ENCODE results near the gene WFS1.

WFS1 gene

DNA sequence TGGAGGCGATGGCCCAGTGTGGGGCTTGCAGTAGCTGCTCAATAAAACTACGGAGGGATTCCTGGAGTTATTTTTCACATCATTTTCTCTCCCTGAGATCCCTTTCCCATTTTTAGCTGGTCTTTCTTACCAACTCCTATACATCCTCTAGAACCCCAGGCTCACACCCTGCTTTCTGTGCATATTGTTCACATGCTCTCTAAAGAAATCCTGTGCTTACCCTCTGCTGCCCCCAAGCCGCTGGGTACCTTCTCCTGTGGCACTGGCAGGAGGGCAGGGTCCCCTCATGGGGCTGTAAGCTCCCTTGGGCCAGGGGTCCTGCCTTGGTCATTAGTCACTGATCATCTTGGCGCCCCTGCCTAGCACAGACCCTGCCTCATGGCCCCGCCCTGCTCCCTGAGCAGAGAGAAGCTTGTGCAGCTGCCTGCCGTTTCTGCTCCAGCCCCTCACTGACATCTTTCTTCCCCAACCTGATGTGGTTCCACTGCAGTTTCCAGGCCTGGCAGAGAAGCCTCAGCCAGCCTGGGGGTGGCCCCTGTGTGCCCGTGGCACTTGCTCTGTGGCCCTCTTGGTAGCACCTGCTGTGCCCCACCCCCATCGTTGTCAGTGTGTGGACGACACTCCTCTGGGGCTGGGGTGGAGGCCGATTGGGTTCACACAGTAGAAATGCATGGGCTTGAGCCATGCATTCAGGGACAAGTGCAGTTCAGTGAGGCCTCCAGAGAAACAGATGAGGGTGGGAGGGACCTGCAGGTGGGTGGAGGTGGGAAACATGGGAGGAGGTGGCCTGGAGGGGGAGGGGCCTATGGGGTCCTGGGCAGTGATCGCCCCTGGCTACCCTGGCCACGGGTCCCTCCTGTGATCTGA lies 69.5 kb downstream of the WFS1 start:
- no peak for DNase-seq (ENCODE audit: low read depth in 2 of 2)

- DNase-seq (ENCODE audit: low read depth in 2 of 2): no peak
Observed at GRCh38 chr4:6339818-6340445, 70.3 kb downstream of the WFS1 start.

- DNase-seq (ENCODE audit: low read depth in 2 of 2): no peak
Observed at GRCh38 chr4:6340446-6341015, 70.9 kb downstream of the WFS1 start.

GRCh38 chr4:6341696-6342095 lies 72.0 kb downstream of the WFS1 start:
- DNase-seq (ENCODE audit: low read depth in 2 of 2): no peak

- no peak for DNase-seq (ENCODE audit: low read depth in 2 of 2)
Observed at GRCh38 chr4:6342530-6343293, 73.1 kb downstream of the WFS1 start.

DNA sequence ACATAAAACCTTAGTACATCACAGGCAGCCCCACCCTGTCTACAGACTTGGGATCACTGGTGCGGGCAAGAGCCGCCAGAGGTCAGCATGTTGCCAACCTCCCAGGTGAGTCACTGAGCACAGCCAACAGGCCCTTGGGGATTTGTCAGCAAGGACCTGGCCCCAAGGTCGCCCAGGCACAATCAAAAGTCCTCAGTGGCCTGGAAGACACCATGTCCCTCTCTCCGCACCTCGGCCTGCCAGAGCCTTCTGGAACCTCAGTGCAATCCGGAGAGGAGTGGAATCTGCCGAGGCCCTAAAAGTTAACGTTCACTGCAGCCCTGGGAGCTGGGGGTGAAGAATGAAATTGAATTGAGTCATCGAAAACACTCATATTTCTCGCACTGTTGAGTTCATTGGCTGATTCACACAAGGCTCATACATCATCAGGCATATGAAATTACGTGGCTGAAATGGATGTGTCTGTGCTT lies 74.3 kb downstream of the WFS1 start:
- DNase-seq (ENCODE audit: low read depth in 2 of 2): no peak

DNA sequence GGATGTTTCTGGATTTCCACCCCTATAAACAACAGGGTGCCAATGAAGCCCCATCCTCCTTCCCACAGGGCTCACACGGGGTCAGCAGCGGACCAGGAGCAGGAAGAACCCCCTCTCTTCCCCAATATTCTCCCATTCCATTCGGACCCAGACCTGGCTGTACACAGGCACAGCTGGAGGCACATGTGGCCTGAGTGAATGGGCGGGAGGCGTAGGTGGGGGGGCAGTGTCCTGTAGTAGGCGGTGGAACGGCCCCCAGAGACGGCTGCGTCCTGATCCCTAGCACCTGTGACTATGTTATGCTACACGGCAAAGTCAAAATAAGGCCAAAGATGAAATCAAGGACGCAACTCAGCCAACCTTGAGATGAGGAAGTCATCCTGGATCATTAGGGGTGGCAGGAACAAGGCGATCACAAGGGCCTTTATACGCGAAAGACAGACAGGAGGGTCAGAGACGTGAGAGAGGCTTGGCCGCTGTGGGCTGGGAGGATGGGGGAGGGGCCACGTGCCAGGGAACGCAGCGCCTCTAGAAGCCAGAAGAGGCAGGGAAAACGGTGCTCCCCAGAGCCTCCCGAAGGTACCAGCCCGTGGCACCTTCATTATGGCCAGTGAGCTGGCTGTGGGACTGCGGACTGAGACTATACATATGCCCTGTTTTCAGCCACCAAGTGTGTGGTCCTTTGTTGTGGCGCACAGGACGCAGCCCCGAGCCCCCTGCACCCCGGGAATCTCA lies 75.6 kb downstream of the WFS1 start:
- DNase-seq (ENCODE audit: low read depth in 2 of 2): no peak

DNA sequence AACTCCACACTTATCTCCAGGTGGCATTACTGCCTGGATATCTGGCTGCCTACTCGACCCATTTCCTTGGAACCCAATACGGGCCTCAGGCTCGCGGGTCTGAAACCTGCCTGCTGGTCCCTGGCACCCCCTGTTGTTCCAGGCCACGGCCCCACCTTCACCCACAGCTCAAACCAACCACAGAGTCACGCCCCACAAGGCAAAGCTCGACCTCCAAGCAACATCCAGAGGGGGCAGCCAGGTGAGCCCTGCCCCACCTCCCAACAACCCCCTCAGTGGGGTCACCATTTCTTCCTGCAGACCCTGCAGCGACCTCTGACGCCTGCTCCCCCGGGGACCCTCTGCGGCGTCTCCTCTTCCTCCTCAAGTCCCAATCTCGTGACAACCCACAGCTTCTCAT lies 76.2 kb downstream of the WFS1 start:
- DNase-seq (ENCODE audit: low read depth in 2 of 2): no peak

GRCh38 chr4:6346373-6347110 lies 76.9 kb downstream of the WFS1 start:
- no peak for DNase-seq (ENCODE audit: low read depth in 2 of 2)

GRCh38 chr4:6347511-6348045 lies 77.9 kb downstream of the WFS1 start:
- no peak for DNase-seq (ENCODE audit: low read depth in 2 of 2)

DNA sequence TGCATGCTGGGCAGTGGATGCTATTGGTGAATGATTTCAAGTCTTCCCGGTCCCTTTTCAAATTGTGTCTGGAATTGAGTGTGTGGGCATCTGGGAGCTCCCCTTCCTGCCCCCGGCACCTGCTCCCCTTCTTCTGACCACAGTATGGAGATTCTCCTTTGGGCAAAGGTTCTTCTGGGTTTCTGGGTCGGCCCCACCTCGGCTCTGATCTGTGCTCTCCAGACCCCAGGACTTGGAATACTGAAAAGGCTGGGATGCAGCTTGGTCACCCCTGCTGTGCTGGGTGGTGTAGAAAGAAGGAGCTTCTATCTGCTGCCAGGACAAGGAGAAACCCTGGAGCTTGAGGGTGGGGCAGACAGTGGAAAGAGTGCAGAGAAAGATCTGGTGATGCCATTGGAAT lies 78.8 kb downstream of the WFS1 start:
- no peak for DNase-seq (ENCODE audit: low read depth in 2 of 2)

GRCh38 chr4:6349896-6350603 lies 80.4 kb downstream of the WFS1 start:
- DNase-seq (ENCODE audit: low read depth in 2 of 2): no peak

DNA sequence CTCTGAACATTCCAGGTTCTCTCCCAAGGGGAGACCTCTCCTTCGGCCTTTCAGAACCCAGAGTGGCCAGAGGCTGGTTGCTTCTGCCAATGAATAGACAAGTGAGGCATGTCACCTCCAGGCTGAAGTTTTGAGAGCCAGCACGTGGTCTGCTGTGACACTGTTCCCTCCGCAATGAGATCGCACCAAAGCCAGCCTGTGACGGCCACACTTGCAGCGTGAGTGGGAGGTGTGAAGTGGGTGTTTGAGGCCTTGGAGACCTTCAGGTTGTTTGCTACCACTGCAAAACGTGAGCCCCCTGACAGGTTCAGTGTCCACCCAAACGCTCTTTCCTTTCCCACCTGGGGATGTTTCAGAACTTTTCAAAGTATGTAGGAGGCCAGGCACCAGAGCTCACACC lies 81.0 kb downstream of the WFS1 start:
- DNase-seq (ENCODE audit: low read depth in 2 of 2): no peak

DNA sequence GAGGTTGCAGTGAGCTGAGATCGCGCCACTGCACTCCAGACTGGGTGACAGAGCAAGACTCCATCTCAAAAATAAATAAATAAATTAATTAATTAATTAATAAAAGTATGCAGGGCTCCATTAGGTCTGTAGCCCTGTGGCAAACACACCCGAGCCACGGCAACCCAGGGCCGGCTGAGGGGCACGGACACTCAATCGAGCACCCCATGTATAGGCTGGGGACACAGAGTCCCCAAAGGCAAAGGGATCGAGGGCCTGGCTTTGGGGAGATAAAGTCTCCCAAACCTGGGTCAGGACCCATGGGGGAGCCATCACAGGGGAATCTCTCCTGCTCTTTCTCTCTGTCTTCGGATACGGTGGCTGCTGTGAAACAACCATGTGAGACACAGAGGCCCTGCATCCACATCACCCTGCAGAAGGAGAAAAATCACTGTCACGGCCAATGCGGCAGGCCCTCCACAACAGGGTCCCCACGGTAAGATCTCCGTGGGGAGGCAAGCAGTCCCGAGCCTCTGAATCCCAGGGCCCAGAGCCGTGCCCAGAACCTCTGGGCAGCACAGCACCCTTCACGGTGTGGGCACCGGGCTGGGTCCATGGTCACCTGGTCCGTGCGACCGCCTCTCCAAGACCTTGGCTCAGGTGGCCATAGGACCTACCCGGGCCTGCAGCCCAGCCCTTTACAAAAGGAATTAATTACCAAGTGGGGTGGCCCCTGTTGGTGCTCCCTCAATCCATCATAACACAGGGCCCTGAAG lies 81.8 kb downstream of the WFS1 start:
- DNase-seq (ENCODE audit: low read depth in 2 of 2): no peak

GRCh38 chr4:6352031-6352692 lies 82.5 kb downstream of the WFS1 start:
- DNase-seq (ENCODE audit: low read depth in 2 of 2): no peak
